Stimulated activated CD8-positive, alpha-beta memory T cell treated with anti-CD3 and anti-CD28 coated beads, Interleukin-7, amount 100 ng/mL, for 24 hours (primary cell): ENCODE measurements around the gene P2RY11.

Experiments used
- DNase-seq: peaks from one replicate; pipeline ENCODE4 v3.0.0-alpha.2; 2020; ENCODE audit warnings: low read depth

P2RY11 gene

GRCh38 chr19:10113964-10114650, 2.6 kb downstream of the P2RY11 start:
- no peak for DNase-seq

DNA sequence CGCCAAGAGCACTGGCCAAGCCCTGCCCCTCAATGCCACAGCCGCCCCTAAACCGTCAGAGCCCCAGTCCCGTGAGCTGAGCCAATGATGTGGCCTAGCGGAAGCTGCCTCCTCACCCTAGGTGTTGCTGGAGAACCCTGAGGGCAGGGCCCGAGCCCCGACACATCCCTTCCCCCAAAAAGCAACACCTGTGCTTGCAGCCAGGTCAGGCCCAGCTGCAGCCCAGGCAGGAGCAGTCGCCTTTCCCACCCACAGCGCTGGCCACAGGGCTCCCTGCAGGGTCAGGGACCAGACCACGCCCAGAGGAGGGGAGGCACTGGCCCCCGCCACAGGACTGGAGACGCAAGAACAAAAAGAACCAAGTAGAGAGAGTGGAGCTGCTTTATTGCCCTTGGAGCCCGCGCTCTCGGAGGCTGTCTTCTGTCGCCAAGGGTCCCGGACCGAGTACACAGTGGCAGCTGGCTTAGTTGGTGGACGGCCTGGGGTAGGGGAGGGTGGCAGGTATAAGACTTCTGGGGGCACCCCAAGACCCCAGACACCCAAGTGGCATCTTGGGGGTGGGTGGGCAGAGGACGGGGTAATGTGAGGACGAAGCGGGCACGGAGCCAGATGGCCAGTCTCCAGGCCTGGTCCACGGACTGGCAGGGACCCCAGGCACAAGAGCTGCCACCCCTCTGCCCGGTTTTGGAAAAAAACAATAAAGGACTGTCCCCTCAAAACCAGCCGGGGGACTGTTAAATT, 3.3 kb downstream of the P2RY11 start:
- no peak for DNase-seq

GRCh38 chr19:10115392-10116084, 4.0 kb downstream of the P2RY11 start:
- DNase-seq: no peak

DNA sequence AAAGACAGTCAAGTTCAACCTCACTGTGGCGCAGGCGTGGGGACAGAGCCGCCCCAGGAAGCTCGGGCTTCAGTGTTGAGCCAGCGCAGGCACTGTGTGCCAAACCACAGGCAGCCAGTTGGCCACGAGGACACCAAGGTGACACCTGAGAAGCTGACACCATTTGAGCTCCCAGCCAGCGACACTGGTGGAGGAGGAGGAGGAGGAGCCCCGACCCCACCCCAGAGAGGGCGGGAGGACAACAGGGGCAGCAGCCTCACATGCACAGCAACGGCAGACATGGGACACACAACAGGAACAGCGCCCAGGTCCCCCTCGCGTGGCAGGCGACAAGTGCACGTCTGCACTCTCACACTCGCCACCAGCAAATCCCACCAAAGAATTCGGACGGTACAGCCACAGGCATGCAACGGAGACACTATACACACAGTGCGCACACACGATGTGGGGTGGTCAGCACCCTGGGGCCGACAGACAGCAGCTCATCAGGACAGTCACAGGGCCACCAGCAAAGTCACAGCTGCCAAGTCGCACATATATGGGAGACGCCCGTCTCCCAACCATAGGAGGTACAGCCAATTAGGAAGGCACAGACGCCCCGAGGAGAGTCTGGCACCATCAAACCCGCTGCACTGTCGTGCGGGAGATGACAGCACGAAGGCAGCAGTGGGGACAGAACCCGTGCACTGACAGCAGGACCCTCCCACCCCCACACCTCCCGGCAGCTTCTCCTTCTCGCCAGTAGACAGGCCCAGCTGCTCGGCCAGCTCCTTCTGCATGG, 4.8 kb downstream of the P2RY11 start:
- DNase-seq: no peak

- DNase-seq: no peak
Observed at GRCh38 chr19:10116866-10117616, 5.5 kb downstream of the P2RY11 start.

GRCh38 chr19:10118960-10119359, 7.5 kb downstream of the P2RY11 start:
- DNase-seq: no peak

DNA sequence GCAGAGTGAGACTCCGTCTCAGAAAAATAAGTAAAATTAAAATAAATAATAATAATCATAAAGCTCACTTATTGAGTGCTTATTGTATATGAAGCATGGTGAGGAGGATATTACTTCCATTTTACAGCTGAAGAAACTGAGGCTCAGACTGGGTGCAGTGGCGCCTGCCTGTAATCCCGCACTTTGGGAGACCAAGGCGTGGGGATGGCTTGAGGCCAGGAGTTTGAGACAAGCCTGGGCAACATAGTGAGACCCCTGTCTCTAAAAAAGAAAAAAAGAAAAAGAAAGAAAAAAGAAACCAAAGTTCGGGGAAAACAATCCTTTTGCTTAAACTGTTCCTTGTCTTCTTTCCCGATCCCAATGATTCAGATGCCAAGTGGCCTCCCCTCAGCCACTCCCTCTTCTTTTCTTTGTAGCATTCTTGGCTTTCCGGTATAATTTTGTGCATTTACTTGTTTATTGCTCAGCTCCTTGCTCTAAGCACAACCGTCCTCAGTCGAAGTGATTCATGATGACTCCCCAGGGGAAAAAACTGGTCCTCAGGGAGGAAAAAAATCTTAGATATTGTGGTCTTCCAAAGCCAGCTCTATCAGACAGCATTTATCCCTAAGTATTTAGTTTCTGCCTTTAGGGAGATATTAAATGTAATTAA, 9.2 kb downstream of the P2RY11 start:
- no peak for DNase-seq

DNA sequence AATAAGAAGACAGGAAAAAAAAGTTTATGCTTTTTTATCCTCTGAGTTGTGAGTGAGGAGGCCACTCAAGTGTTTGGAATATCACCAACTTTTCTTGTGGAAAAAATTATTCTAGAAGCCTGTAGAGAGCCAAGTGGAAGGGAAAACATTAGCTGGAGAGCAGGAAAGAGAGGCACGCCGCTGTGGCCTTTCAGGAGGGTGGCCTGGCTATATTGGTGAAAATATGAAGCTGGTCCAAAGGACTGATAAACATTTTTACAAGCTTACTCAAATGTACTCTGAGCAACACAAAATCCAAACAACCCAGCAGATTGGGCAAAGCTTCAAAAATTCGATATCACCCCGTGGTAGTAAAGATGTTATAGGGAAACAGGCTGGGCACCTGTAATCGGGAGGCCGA, 10.6 kb downstream of the P2RY11 start:
- DNase-seq: no peak

GRCh38 chr19:10124429-10124828, 12.9 kb downstream of the P2RY11 start:
- no peak for DNase-seq

DNA sequence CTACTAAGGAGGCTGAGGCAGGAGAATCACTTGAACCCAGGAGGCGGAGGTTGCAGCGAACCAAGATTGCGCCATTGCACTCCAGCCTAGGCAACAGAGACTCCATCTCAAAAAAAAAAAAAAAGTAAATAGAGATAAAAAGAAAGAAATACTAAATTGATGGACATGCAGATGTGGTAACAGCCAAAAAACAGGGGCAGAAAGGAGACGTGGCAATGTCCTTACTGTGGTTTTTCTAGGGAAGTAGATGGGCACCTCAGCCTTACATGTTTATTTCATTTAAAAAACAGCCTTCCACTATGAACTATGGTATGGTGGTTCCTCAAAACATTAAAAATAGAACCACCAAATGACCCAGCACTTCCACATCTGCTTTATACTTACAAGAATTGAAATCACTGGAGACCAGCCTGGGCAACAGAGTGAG, 14.7 kb downstream of the P2RY11 start:
- no peak for DNase-seq

- no peak for DNase-seq
Observed at GRCh38 chr19:10132905-10133304, 21.4 kb downstream of the P2RY11 start.

DNA sequence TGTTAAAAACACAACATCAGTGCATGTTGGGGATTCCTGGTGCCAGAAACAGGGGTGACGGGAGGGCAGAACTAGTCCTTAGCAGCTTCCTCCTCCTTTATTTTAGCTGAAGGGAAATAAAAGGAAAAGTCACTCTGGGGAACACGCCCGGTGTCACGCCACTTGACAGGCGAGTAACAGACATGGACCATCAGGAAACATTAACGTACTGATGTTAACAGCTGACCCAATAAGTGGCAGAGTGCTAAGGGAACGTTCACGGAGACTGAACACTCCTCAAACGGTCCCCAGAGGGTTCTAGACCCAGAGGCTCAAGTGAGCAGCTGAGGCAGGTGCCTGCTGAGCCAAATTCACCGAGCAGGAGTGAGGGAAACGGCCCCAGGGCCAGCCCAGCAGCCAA, 22.1 kb downstream of the P2RY11 start:
- no peak for DNase-seq

DNA sequence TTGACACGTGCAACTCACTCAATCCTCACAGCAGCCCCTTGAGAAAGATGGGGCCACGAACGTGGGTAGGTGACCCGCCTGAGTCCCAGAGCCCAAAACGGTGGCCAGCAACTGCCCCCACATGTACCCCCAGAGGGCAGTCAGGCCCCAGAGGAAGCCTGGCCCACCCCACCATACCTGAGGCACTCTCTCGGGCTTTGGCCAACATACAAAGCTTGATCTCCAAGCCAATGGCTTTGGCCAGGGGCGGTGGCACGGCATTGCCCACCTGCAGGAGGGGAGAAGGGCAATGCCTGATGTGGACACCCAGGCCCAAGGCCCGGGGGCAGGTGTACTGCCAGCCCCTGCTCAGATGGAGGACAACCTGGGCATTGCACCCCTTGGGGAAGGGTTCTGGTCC, 22.5 kb downstream of the P2RY11 start:
- DNase-seq: no peak

DNA sequence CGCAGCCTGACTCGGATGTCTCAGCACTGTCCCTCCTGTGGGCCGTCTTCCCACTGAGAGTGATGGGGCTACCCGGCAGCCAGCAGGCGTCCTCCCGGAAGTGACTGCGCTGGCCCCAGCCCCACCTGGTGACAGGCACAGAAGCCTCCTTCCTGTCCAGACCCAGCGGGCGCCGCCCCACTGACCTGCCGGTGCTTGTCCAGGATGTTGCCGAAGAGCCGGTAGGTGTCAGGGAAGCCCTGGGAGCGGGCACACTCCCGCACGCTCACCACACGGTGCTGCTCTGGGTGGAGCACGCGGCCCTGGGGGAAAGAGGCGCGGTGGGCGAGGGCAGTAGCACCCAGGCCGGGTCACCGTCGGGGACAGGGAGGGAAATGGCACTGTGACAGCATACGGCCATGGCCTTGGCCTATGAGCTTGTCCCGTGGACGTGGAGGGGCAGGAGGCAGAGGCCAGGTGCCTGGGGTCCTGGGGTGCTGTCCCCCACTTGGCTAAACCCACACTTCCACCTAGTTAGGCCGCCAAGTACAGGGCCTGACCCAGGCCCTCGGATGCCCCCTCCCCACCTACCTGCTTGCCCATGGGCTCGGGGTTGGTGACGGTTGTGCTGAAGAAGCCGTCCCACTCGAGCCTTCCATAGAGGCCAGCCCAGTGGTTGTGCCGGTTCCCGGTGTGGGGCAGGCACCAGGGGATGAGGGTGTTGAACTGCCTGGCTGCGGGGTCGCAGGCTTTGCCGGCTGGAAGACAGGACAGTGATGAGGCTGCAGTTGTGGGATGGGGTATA, 24.2 kb downstream of the P2RY11 start:
- DNase-seq: no peak

GRCh38 chr19:10136936-10137335, 25.4 kb downstream of the P2RY11 start:
- no peak for DNase-seq

DNA sequence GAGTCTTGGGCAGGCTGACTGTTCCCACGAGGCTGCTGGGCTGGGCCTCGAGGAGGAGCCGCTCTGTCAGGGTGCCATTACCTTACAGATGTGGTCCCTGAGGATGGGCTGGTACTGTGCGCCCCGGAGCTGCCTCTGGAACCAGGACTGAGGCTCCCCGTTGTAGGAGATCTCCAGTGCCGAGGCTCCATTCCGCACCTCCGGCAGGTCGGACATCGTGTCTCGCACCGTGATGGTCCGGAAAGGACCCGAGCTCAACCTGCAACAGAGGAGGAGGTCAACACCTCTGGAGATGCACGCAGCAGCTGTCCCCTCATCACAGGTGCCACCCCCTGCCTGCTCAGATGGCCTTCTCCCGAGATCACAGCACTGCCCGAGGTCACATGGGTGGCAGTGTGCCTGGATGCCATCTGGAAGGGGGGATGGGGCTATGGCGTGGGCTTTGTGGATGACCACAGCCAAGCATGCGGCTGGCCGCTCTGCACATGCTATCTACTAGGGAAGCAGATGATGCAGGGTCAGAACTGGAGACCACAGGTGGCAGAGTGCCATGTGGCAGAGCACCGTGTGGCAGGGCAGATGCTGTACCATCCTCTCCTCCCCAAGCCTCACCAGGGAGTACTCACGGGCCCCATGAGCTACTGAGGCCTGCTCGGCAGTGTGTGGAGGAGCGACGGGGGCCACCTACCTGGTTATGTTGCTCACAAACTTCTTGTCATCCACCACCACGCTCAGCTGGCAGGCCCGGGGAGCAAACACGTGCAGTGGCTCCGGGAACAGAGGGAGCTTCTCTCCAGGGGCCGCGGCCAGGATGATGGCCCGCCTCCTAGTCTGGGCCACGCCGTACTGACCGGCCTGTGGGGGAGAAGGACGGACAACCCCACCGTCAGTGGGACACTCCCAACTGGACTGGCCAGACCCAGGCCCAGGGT, 26.5 kb downstream of the P2RY11 start:
- DNase-seq: no peak

DNA sequence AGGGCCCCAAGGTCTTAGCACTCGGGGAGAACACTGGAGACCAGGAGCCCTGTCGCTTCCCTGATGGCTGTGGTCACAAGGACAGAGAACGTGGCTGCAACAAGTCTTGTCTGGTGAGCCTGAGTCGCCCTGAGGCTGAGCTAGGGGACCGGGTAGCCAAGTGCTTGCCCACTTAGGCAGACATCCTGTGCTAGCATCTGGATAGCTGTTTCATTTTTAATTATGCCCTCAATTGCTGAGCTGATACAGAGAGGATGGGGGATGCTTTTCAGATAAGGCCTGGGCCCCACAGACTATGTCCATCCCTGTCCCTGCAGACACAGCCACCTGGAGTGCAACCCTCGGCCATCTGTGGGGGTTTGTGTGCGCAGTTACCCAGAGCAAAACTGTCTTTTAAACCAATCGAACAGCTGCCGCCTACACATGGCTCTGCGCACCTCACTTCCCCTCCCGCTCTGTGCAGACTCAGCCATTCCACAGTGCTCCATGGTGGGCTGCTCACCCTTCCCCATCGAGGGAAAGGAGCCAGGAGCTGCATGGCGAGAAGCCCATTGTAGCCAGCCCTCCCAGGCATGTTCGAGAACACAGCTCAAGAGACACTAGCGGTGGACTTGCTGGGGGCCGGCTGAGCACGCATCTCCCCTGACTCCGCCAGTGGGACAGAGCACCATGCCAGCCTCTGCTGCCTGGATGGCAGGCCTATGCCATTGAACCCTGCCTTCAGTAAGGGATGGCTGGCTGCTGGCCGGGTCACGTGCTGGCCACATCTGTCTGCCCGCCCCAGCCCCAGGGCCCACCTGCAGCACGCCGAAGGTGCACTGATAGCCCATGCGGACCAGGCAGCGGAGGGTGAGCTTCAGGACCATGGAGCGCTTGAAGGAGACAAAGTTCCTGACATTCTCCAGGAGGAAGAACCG, 27.6 kb downstream of the P2RY11 start:
- no peak for DNase-seq

DNA sequence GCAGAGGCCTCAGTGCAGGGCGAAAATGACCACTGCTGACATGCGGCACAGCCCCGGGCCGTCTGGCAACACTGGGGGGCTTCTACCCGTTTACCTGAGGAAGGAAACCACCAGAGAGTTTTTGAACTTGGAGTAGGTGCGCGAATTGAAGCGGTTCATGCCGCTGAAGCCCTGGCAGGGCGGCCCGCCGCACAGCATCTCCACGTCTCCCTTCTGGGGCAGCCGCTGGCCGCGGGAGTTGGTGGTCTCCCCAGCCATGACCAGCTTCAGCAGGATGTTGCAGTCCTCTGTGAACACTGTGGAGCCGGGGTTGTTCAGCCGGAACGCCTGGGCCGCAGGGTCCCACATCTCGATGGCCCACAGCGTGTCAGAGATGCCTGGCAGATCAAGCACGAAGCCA, 28.5 kb downstream of the P2RY11 start:
- DNase-seq: no peak
